Smooth muscle cell (in vitro differentiated cells): ENCODE data around the gene TBX1. TPM values are rescaled to one million over a fixed set of nuclear protein-coding genes. Genes with fewer than 3 reads are reported as not detected.

Source experiments
- DNase-seq: peaks from one replicate; lab custom pipeline; 2025; ENCODE audit not compliant: unreplicated experiment; lab: John Stamatoyannopoulos, UW
- H2AFZ ChIP-seq: fragments of 200-600 bp; sonication (generic); 2 replicates; pipeline ENCODE4 v1.6.0; 2016; ENCODE audit warnings: antibody characterized with exemption, low read depth, mild to moderate bottlenecking
- H3F3A ChIP-seq: fragments of 200-600 bp; sonication (generic); 2 replicates; pipeline ENCODE4 v1.6.0; 2017; ENCODE audit warnings: antibody characterized with exemption, low read depth
- H3K27ac ChIP-seq: fragments of 200-600 bp; sonication (generic); 2 replicates; pipeline ENCODE4 v1.5.1; 2016; ENCODE audit warnings: low read depth, mild to moderate bottlenecking
- H3K27me3 ChIP-seq: fragments of 200-600 bp; sonication (generic); 2 replicates; pipeline ENCODE4 v1.6.1; 2016; ENCODE audit warnings: low read depth, mild to moderate bottlenecking
- H3K36me3 ChIP-seq: fragments of 200-600 bp; sonication (generic); 2 replicates; pipeline ENCODE4 v1.5.1; 2016; ENCODE audit warnings: low read depth
- H3K4me1 ChIP-seq: fragments of 200-600 bp; sonication (generic); 2 replicates; pipeline ENCODE4 v1.5.1; 2016; ENCODE audit warnings: low read depth
- H3K4me2 ChIP-seq: fragments of 200-600 bp; sonication (generic); 2 replicates; pipeline ENCODE4 v1.6.0; 2016; ENCODE audit warnings: mild to moderate bottlenecking
- H3K4me3 ChIP-seq: fragments of 200-600 bp; sonication (generic); 2 replicates; pipeline ENCODE4 v1.5.1; 2016; ENCODE audit warnings: mild to moderate bottlenecking
- H3K79me2 ChIP-seq: fragments of 200-600 bp; sonication (generic); 2 replicates; pipeline ENCODE4 v1.6.0; 2016; ENCODE audit warnings: low read depth, mild to moderate bottlenecking
- H3K9ac ChIP-seq: fragments of 200-600 bp; sonication (generic); 2 replicates; pipeline ENCODE4 v1.6.0; 2016; ENCODE audit warnings: low read depth
- H3K9me3 ChIP-seq: fragments of 200-600 bp; sonication (generic); replicated peaks from 2 replicates; pipeline ENCODE4 v1.5.1; 2016; ENCODE audit warnings: low read depth
- H4K20me1 ChIP-seq: fragments of 200-600 bp; sonication (generic); 2 replicates; pipeline ENCODE4 v1.6.0; 2016; ENCODE audit warnings: low read depth
- CTCF ChIP-seq: fragments of 200-600 bp; sonication (generic); IDR thresholded peaks from 2 replicates; pipeline ENCODE4 v1.5.1; 2017; ENCODE audit warnings: borderline replicate concordance, mild to moderate bottlenecking, antibody characterized with exemption; ENCODE audit not compliant: insufficient read depth, poor library complexity, severe bottlenecking
- WGBS: methylation state at CpG from one replicate; pipeline ENCODE4 v1.1.7; 2016; ENCODE audit warnings: low lambda C conversion rate; 5-methylcytosine and 5-hydroxymethylcytosine counted together
- polyA plus RNA-seq: library from polyadenylated mRNA; unstranded; fragments of >200 nt; fragmentation: Nextera tagmentation; extraction: Ambion mirVana; gene quantifications from 2 replicates; pipeline ENCODE4 v1.2.1, GENCODE V29; 2016
- total RNA-seq: library from RNA; depleted of rRNA; stranded (reverse); fragments of >200 nt; gene quantifications from 2 replicates; pipeline ENCODE4 v1.2.3, GENCODE V29; 2014

Gene TBX1
- total and polyA plus RNA-seq, 2 experiments from 2014 or later, result not detected

- Histone ChIP-seq H3K36me3 (no peaks in the 10 kb centered on the region), H4K20me1 (no peaks in the 10 kb centered on the region), H3K27me3 (no peaks in the 10 kb centered on the region), H3K4me2 (no peak overlapping the region), H3K4me3 (no peak overlapping the region), H3K9ac (no peak overlapping the region), H3K9me3 (no peaks in the 10 kb centered on the region), H3K27ac (no peak overlapping the region), H2AFZ (no peak overlapping the region), H3K4me1 (no peaks in the 10 kb centered on the region), H3K79me2 (no peaks in the 10 kb centered on the region), H3F3A (no peaks in the 10 kb centered on the region)
- 98% methylated on average over 7 of the region's 7 CpGs for WGBS
- no peak for DNase-seq
- no peak for TF ChIP-seq CTCF
Observed at GRCh38 chr22:19739911-19740449, 20.6 kb upstream of the TBX1 start.

GRCh38 chr22:19740586-19740985 lies 20.0 kb upstream of the TBX1 start:
- no peaks in the 10 kb centered on the region for H3K79me2 ChIP-seq
- no peak for TF ChIP-seq CTCF
- H3K4me3 ChIP-seq, result no peak overlapping the region
- H3K4me1 ChIP-seq, result no peaks in the 10 kb centered on the region
- no peaks in the 10 kb centered on the region for H4K20me1 ChIP-seq
- H3K36me3 ChIP-seq, result no peaks in the 10 kb centered on the region
- WGBS, result 95% methylated on average over 14 of the region's 15 CpGs
- H3K9ac ChIP-seq, result no peak overlapping the region
- H3F3A ChIP-seq, result no peaks in the 10 kb centered on the region
- DNase-seq, result no peak
- no peak overlapping the region for H3K4me2 ChIP-seq
- no peak overlapping the region for H2AFZ ChIP-seq
- H3K27me3 ChIP-seq, result no peaks in the 10 kb centered on the region
- H3K9me3 ChIP-seq, result no peaks in the 10 kb centered on the region
- no peak overlapping the region for H3K27ac ChIP-seq

- Histone ChIP-seq H3K27ac (no peak overlapping the region), H3K4me1 (no peaks in the 10 kb centered on the region), H3K4me3 (no peak overlapping the region), H4K20me1 (no peaks in the 10 kb centered on the region), H2AFZ (no peak overlapping the region), H3K4me2 (no peak overlapping the region), H3K9me3 (no peaks in the 10 kb centered on the region), H3K9ac (no peak overlapping the region), H3K36me3 (no peaks in the 10 kb centered on the region), H3F3A (no peaks in the 10 kb centered on the region), H3K79me2 (no peaks in the 10 kb centered on the region), H3K27me3 (no peaks in the 10 kb centered on the region)
- WGBS, result 94% methylated on average over 7 of the region's 7 CpGs
- DNase-seq, result no peak
- no peak for TF ChIP-seq CTCF
Observed at GRCh38 chr22:19741053-19741452, 19.5 kb upstream of the TBX1 start.

- 96% methylated on average over 21 of the region's 21 CpGs for WGBS
Observed at GRCh38 chr22:19742160-19743066, 18.2 kb upstream of the TBX1 start.

More at GRCh38 chr22:19742160-19743066, 18.2 kb upstream of the TBX1 start:
- Histone ChIP-seq H4K20me1 (no peaks in the 10 kb centered on the region), H3K36me3 (no peaks in the 10 kb centered on the region), H3K4me1 (no peaks in the 10 kb centered on the region), H2AFZ (no peak overlapping the region), H3K79me2 (no peaks in the 10 kb centered on the region), H3K4me3 (no peak overlapping the region), H3F3A (no peaks in the 10 kb centered on the region), H3K27me3 (no peaks in the 10 kb centered on the region), H3K27ac (no peak overlapping the region), H3K4me2 (no peak overlapping the region), H3K9me3 (no peaks in the 10 kb centered on the region), H3K9ac (no peak overlapping the region)
- DNase-seq, result no peak
- TF ChIP-seq CTCF, result no peak
